ENCODE measurements around the gene PODXL.

- TF ChIP-seq GATA3 (IDR thresholded peaks at IDR 0.05; ENCODE audit: low read depth, low read length) (no peak), GATA2 (IDR thresholded peaks at IDR 0.05; ENCODE audit: low read depth, low read length) (no peak)
Measured at GRCh38 chr7:131522325-131522930, 34.0 kb downstream of the PODXL start.
